ENCODE results near the gene ST3GAL5. TPM values are rescaled to one million over a fixed set of nuclear protein-coding genes. Genes with fewer than 3 reads are reported as not detected.
"Not testable (repeated sequence)": the region's sequence is repeated elsewhere in the genome, so short reads cannot be mapped to it uniquely, and the experiment has no call there.

The ST3GAL5 gene
- total RNA-seq, 2 experiments from 2014 or later, result 6.2 to 7.3 TPM

DNA sequence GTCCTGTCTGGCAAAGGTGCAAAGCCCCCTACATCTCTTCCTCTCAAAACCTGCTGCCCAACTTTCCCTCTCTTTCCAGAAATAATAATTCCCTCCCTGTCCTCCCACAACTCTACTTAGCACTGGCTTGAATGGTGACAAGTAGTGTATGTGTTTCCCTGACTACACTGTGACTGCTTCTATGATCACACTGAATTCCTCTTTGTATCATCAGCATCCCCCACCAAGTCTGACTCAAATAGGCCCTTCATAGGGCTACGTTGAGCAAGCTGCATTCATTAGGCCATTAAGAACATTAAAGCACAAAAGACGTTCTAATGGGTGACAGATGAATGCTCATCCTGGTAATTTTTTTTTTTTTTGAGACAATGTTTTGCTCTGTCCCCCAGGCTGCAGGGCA is 13.7 kb upstream of the ST3GAL5 start:
- Mint-ChIP-seq H3K27me3 (no peaks in the 10 kb centered on the region), H3K9me3 (ENCODE audit: low read depth) (peaks cover 2% of the 10 kb centered on the region), H3K27ac (no peak overlapping the region), H3K4me3 (no peak overlapping the region), H3K36me3 (ENCODE audit: low read depth) (no peaks in the 10 kb centered on the region), H3K4me1 (peaks cover 10% of the 10 kb centered on the region)
- DNase-seq, result no peak
- intact Hi-C loops (cut with DNase I, micrococcal nuclease), result no loop called here
- CTCF ChIA-PET, result interaction anchor here (0.6 to 1.8 kb wide), 3 partner anchors 13 to 75 kb away, joined by 3 to 4 read pairs (median 3); no protein-coding TSS in a partner anchor
- ATAC-seq, result peak; percentile 42
- POLR2A ChIA-PET, result no interaction called here

DNA sequence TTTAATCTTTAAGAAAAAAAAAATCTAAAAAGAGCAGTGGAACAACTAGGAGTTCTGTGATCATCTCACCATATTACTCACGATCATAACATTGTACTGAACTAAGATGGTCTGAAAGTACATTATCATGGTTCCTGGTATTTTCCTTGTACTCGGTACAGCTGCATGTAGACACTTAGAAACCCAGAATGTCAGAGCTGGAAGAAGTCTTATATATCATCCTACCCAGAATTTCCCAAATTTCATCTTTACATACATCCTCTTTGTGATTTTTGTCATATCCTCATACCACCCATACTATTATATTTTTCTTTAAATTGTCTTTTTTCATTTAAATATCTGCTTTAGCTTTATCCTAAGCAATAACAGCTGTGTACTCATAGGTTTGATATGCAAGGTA is 12.4 kb upstream of the ST3GAL5 start:
- no peaks in the 10 kb centered on the region for H3K36me3 Mint-ChIP-seq (ENCODE audit: low read depth)
- H3K27ac Mint-ChIP-seq, result no peak overlapping the region
- intact Hi-C loops (cut with DNase I, micrococcal nuclease), result no loop called here
- H3K4me1 Mint-ChIP-seq, result peaks cover 10% of the 10 kb centered on the region
- no peaks in the 10 kb centered on the region for H3K27me3 Mint-ChIP-seq
- H3K9me3 Mint-ChIP-seq (ENCODE audit: low read depth), result peaks cover 2% of the 10 kb centered on the region
- ChIA-PET POLR2A (no interaction called here), CTCF (interaction anchor here (0.8 to 1.8 kb wide), 3 partner anchors 10 to 74 kb away, joined by 3 to 4 read pairs (median 3); no protein-coding TSS in a partner anchor)
- no peak for DNase-seq
- H3K4me3 Mint-ChIP-seq, result no peak overlapping the region
- ATAC-seq, result no peak

DNA sequence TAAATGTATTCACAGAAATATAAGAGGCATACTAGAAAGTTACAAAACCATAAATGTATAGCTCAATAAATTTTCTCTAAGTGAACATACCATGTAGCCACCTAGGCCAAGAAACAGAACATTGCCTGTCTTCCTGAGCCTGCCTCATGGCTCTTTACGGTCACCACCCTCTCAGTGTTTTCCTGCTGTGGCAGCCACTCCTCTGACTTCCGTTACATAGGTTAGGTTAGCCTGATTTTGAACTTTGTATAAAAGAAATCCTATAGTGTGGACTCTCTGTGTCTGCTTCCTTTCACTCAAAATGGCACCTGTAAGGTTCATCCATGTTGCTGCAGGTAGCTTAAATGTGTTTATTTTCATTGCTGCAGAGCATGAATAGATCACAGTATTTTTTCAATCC is 11.6 kb upstream of the ST3GAL5 start:
- ChIA-PET CTCF (interaction anchor here (1.1 to 2.3 kb wide), 2 partner anchors 10 to 86 kb away, joined by 3 to 13 read pairs; no protein-coding TSS in a partner anchor), POLR2A (no interaction called here)
- intact Hi-C loops (cut with DNase I, micrococcal nuclease), result no loop called here
- DNase-seq, result no peak
- Mint-ChIP-seq H3K27ac (no peak overlapping the region), H3K27me3 (no peaks in the 10 kb centered on the region), H3K9me3 (ENCODE audit: low read depth) (peaks cover 2% of the 10 kb centered on the region), H3K4me3 (no peak overlapping the region), H3K4me1 (peaks cover 10% of the 10 kb centered on the region), H3K36me3 (ENCODE audit: low read depth) (no peaks in the 10 kb centered on the region)
- no peak for ATAC-seq

DNA sequence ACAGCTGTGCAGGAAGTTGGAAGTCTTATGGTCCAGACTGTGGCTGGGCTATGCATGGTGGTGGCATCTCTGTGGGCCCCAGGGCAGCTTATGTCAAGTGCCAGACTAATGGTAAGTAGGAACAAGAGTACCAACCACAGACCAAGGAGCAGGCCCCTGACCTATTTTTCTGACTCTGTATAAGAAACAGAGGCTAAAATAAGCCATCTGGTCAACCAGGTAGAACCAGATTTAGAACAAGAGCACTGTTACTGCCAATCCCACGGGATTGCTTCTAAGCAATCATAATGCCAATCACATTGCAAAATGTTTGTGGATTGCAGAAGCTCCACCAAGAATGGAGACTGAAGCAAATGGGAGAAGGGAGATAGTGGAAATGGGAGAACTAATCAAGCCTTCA is 11.1 kb upstream of the ST3GAL5 start:
- H3K36me3 Mint-ChIP-seq (ENCODE audit: low read depth), result no peaks in the 10 kb centered on the region
- intact Hi-C loops (cut with DNase I, micrococcal nuclease), result no loop called here
- ChIA-PET CTCF (interaction anchor here (0.5 to 2.3 kb wide), 8 partner anchors 10 to 86 kb away, joined by 3 to 13 read pairs (median 4); no protein-coding TSS in a partner anchor), POLR2A (no interaction called here)
- DNase-seq, result no peak
- H3K4me1 Mint-ChIP-seq, result peaks cover 10% of the 10 kb centered on the region
- H3K4me3 Mint-ChIP-seq, result no peak overlapping the region
- H3K27ac Mint-ChIP-seq, result no peak overlapping the region
- ATAC-seq, result no peak
- no peaks in the 10 kb centered on the region for H3K27me3 Mint-ChIP-seq
- peaks cover 5% of the 10 kb centered on the region for H3K9me3 Mint-ChIP-seq (ENCODE audit: low read depth)

DNA sequence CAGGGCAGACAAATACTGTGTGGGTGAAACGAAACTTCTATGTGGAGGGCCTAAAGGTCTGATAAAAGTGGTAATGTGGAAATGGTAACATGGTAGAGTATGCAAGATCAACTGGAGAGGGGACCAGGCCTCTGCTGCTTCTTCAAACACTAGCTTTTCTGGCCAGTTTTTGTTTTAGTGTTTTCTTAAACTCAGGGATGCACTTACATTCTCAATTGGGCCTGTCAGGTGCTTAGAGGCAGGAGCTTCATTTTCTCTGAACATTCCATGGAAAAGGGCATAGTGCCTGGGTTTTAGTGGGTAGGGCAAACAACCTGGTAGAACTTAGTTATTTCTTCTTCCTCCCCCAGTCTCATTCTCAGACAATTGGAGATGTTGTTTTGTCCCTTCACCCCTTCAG is 10.5 kb upstream of the ST3GAL5 start:
- Mint-ChIP-seq H3K27ac (no peak overlapping the region), H3K36me3 (ENCODE audit: low read depth) (peaks cover under 1% of the 10 kb centered on the region), H3K9me3 (ENCODE audit: low read depth) (peaks cover 6% of the 10 kb centered on the region), H3K4me3 (no peak overlapping the region), H3K4me1 (peaks cover 10% of the 10 kb centered on the region), H3K27me3 (no peaks in the 10 kb centered on the region)
- ChIA-PET CTCF (interaction anchor here (0.5 to 2.3 kb wide), 9 partner anchors 9 to 182 kb away, joined by 3 to 13 read pairs (median 3); no protein-coding TSS in a partner anchor), POLR2A (no interaction called here)
- intact Hi-C loops (cut with DNase I, micrococcal nuclease), result no loop called here
- no peak for ATAC-seq
- DNase-seq, result no peak

DNA sequence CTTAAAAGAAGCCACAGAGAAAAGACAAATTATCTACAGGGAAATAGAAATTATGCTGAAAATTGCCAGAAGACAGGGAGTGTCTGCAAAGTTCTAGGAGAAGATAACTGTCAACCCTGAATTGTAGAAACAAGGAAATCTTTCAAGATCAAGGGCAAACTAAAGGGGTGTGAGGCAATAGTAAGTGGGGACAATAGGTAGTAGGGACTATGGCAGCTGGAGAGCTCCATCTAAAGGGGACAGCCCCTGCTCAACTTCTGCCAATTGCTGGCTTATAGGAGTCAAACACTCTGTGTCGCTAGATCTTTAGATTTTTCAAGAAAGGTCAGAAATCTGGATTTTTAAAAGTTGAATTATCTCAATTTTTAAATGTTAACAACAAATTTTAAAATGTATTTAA is 10.1 kb upstream of the ST3GAL5 start:
- Mint-ChIP-seq H3K9me3 (ENCODE audit: low read depth) (peaks cover 7% of the 10 kb centered on the region), H3K27ac (no peak overlapping the region), H3K27me3 (no peaks in the 10 kb centered on the region), H3K36me3 (ENCODE audit: low read depth) (peaks cover 1% of the 10 kb centered on the region), H3K4me1 (peaks cover 10% of the 10 kb centered on the region), H3K4me3 (no peak overlapping the region)
- ATAC-seq, result no peak
- ChIA-PET CTCF (interaction anchor here (0.5 to 2.3 kb wide), 3 partner anchors 9 to 182 kb away, joined by 3 to 13 read pairs (median 3); no protein-coding TSS in a partner anchor), POLR2A (no interaction called here)
- intact Hi-C loops (cut with DNase I, micrococcal nuclease), result no loop called here
- DNase-seq, result no peak

DNA sequence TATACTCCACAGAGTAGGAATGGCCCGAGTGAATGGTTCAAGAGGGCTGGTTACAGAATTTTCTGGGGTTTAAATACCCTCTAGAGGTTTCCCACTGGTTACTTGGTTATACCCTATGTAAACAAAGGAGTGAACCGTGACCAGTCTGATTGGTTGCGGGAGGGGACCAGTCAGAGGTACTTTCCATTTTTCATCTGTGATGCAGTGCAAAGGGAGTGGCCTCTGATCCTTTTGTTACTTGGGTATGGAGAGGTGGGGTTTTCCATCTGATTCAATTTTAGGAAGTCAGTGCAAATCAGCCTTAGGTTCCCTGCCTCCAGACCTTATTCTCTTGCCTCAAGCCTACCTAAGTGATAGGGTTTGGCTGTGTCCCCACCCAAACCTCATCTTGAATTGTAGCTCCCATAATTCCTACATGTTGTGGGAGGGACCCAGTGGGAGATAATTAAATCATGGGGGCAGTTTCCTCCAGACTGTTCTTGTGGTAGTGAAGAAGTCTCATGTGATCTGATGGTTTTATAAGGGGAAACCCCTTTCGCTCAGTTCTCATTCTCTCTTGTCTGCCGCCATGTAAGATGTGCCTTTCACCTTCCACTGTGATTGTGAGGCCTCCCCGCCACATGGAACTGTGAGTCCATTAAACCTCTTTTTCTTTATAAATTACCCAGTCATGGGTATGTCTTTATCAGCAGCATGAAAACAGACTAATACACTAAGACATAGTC is 5.9 kb upstream of the ST3GAL5 start:
- H3K9me3 Mint-ChIP-seq (ENCODE audit: low read depth); H3K27ac Mint-ChIP-seq; H3K4me3 Mint-ChIP-seq; DNase-seq; POLR2A ChIA-PET; ATAC-seq; intact Hi-C loops (cut with DNase I, micrococcal nuclease); H3K36me3 Mint-ChIP-seq (ENCODE audit: low read depth); H3K27me3 Mint-ChIP-seq: not testable (repeated sequence)
- CTCF ChIA-PET, result interaction anchor here (0.6 kb wide), 1 partner anchor 305 kb away, joined by 3 read pairs; the partner anchor contains the start of gene MRPL35
- H3K4me1 Mint-ChIP-seq, result peaks cover 18% of the 10 kb centered on the region

DNA sequence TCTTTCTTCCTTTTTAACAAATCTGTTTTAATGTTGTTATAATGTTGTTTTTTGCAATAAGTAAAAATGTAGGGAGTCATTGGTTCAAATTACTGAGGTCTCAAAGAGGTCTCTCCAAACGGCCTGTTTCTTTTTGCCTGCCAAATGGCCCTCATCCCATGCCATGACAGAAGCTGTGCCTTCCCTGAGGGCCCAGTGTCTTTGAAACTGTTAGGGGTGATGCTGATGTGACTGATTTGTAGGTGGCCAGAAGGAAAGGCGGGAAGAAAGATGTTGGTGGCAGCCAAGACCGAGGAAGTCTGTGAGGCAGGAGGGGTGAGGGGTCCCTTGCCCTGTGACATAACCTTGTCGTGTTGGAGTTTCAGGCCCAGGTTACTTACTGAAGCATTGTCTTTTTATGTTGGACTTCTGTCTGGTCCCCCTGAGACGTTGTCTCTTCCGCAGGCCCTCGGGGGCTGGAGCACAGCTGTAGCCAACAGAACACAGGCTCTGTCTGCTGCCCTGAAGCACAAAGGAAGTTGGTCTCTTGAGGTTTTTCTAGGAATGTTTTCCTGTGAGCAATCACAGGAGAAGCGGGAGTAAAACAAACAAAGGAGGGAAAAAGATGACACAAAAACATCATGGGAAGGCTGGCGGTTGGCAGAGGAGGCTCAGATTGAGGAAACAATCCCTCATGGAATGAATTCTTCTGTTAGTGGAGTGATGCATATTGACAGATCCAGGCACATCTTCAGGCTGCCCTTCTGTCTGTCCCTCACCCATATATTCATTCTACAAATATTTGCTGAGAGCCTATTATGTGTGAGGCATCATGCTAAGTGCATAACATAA is 4.9 kb upstream of the ST3GAL5 start:
- Mint-ChIP-seq H3K36me3 (ENCODE audit: low read depth) (peaks cover 1% of the 10 kb centered on the region), H3K9me3 (ENCODE audit: low read depth) (peaks cover 7% of the 10 kb centered on the region), H3K27me3 (no peaks in the 10 kb centered on the region), H3K4me1 (peaks cover 18% of the 10 kb centered on the region), H3K4me3 (no peak overlapping the region), H3K27ac (no peak overlapping the region)
- DNase-seq, result no peak
- intact Hi-C loops (cut with DNase I, micrococcal nuclease), result no loop called here
- CTCF ChIA-PET, result interaction anchor here (1.3 kb wide), 1 partner anchor 15 kb away, joined by 4 read pairs; no protein-coding TSS in a partner anchor
- POLR2A ChIA-PET, result no interaction called here
- ATAC-seq, result no peak

DNA sequence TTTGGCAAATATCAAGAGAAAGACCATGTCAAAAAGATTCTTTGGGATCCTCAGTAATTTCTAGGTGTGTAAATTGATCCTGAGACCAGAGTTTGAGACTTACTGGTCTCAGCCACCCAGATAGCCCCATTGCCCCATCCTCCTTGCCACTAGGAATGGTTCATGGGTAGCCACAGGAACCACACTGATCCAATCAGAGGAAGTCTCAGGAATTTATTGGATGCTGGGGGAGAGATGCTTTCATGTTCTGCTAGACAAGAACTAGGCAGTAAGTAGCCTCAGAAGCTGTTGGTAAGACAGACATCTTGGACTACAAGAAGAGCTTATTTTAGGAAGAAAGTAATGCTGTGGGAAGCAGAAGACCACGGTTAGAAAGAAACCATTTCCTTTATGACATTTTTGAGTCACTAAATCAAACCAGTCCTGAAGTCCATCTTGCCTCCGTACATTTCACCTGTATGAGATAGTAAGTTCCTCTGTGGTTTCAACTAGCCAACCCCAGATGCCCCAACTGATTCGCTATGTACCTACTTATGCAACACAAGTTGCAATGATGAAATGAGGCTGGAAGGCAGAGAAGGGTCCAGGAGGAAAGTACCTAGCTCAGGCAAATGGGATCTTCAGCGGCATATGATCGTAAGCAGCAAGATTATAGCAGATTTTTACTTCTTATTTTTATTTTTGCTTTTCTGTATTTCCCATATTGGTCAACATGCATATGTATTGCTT is 3.6 kb upstream of the ST3GAL5 start:
- Mint-ChIP-seq H3K9me3 (ENCODE audit: low read depth) (peaks cover 5% of the 10 kb centered on the region), H3K36me3 (ENCODE audit: low read depth) (peaks cover 1% of the 10 kb centered on the region), H3K4me3 (no peak overlapping the region), H3K27me3 (no peaks in the 10 kb centered on the region), H3K4me1 (peaks cover 21% of the 10 kb centered on the region), H3K27ac (no peak overlapping the region)
- CTCF ChIA-PET, result interaction anchor here (0.7 to 1.3 kb wide), 2 partner anchors 13 to 28 kb away, joined by 3 to 4 read pairs; no protein-coding TSS in a partner anchor
- DNase-seq (no peak), ATAC-seq (no peak)
- intact Hi-C loops (cut with DNase I, micrococcal nuclease), result no loop called here
- POLR2A ChIA-PET, result interaction anchor here (0.6 kb wide), 1 partner anchor 565 kb away, joined by 3 read pairs; no protein-coding TSS in a partner anchor

DNA sequence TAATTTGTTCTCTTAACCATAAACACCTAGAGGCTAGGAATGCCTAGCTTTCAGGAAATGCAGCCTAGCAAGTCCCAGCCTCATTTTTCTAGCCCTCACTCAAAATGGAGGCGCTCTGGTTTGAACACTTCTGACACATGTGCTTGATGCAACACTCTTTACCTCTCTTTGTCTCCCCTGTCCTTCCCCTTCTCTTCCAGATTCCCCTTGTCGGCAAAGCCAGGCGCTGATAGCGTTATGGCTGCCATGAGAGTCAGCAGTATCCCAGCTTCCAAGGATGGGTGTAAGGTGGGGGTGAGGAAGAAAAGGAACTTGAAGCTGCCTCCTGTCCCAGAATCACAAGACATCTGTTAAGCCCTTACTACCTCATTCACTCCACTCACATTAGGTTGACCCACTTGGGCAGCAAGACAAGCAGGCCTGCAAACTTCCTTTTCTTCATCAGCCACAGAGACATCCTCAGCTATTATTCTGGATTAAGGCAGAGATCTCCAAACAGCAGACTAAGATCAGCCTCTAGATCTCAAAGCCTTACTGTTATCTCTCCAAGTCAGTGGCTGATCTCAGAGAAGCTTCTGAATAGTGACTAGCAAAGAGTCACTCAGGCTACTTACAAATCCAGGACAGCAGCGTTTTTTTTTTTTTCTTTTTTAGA is 1.9 kb upstream of the ST3GAL5 start:
- POLR2A ChIA-PET, result interaction anchor here (0.6 kb wide), 1 partner anchor 232 kb away, joined by 3 read pairs; no protein-coding TSS in a partner anchor
- DNase-seq (no peak), ATAC-seq (no peak)
- Mint-ChIP-seq H3K27ac (no peak overlapping the region), H3K9me3 (ENCODE audit: low read depth) (peaks cover 5% of the 10 kb centered on the region), H3K4me1 (peaks cover 37% of the 10 kb centered on the region), H3K27me3 (no peaks in the 10 kb centered on the region), H3K36me3 (ENCODE audit: low read depth) (peaks cover 1% of the 10 kb centered on the region), H3K4me3 (no peak overlapping the region)
- intact Hi-C loops (cut with DNase I, micrococcal nuclease), result no loop called here
- CTCF ChIA-PET, result interaction anchor here (1.0 to 6.3 kb wide), 7 partner anchors 9 to 145 kb away, joined by 3 to 71 read pairs (median 11); no protein-coding TSS in a partner anchor
